GM19193 (cell line): ENCODE measurements around the gene BLOC1S6.
A peak's percentile ranks its signal among the peaks of the same experiment; 100 is the strongest.

Experiments
- POLR2A ChIP-seq: IDR thresholded peaks from 4 replicates; pipeline ENCODE4 v1.6.1; 2011; ENCODE audit not compliant: insufficient read depth, insufficient read length; ENCODE audit errors: extremely low read depth

Gene BLOC1S6

DNA sequence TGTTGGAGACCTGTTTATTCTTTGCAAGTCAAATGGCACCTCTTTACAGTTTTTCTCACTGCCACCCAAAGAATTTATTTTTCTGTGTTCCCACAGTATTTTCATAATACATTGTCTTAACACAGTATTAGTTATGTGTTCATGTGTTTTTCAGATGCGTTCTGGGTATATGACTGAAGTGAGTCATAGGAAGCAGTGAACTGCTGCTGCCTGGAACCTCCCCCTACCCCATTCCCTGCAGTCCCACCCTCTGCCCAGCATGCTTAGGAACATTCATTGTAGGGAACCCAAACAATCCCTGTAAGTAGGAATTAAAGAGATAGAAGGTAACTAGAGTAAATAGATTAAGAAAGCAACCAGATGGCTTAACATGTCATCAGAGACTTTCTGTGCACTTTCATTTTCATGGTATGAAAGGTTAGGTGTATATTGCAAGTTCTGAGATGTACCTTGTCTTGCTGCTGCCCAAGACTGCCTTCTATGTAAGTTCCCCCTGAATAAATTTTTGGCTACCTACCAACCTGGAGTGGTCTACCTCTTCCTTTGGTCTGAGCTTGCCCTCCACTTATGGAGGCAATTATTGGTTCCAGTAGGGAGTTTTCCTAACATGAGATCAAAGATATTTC lies 25.7 kb downstream of the BLOC1S6 start:
- TF ChIP-seq POLR2A = no peak

DNA sequence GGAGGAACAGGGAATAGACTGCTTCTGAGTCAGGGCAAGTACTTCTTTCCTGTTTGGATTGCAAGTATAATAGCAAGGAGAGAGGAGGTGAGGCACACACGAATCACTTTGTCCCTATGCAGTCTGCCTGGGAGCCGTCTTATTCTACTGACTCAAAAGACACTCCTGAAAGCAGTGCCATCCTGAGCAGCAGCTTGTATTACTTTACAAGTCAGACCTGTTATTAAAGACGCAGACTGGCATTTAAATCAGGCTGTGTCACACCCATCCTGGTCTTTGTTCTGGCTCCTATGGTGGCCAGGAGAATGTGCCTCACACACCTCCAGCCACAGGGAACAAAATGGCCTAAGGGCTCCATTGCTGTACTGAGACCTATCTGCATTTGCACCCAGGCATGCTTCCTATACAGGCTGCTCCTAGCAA lies 29.7 kb downstream of the BLOC1S6 start:
- no peak for TF ChIP-seq POLR2A

DNA sequence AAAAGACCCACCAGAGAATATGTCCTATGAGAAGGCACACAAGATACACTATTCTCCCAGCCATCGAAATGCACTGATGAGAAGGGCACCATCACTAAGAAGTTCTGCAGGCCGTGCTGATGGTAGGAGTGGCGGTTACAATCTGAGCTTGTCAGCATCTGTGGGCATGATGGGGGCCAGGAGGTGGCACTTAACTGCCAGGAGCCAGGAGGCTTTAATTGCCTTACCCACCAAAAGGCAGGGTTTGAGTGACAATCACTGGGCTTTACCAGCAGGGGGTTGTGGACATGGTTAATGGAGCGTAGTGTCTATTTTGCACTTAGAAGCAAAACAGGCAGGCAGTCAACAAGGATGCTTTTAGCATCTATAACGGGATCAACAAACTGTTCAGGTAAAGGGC lies 31.6 kb downstream of the BLOC1S6 start:
- TF ChIP-seq POLR2A = no peak

DNA sequence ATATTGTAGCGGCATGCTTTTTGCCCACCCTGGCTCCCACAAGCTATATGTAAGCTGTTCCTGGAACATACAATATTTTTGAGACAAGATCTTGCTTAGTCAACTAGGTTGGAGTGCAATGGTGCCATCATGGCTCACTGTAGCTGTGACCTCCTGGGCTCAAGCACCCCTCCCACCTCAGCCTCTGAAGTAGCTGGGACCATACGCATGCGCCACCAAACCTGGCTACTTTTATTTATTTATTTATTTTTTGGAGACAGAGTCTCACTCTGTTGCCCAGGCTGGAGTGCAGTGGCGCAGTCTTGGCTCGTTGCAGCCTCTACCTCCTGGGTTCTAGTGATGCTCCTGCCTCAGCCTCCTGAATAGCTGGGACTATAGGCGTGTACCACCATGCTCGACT lies 41.0 kb downstream of the BLOC1S6 start:
- no peak for TF ChIP-seq POLR2A

DNA sequence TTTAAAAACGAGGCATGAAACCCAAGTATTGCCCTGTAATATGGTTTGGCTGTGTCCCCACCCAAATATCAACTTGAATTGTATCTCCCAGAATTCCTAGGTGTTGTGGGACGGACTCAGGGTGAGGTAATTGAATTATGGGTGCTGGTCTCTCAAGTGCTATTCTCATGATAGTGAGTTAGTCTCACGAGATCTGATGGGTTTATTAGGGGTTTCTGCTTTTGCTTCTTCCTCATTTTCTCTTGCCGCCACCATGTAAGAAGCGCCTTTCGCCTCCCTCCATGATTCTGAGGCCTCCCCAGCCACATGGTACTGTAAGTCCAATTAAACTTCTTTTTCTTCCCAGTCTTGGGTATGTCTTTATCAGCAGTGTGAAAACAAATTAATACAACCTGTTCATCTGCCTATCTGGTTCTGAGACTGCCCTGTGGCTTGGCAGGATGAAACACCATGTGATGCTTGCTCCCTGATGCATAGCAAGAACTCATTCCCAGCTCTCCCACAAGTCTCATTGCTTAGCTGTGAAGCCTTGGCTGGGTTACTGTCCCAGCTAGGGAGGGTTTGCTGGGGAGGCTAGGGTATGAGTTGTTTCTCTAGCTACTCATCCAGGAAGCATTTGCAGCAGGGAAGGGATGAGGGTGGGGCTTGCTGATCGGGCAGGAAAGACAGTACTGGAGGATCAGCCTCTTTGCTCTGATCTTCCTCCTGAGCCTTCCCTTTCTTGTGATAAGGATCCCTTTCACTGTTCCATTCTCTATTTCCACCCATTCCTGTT lies 43.9 kb downstream of the BLOC1S6 start:
- TF ChIP-seq POLR2A = peak; percentile 26

DNA sequence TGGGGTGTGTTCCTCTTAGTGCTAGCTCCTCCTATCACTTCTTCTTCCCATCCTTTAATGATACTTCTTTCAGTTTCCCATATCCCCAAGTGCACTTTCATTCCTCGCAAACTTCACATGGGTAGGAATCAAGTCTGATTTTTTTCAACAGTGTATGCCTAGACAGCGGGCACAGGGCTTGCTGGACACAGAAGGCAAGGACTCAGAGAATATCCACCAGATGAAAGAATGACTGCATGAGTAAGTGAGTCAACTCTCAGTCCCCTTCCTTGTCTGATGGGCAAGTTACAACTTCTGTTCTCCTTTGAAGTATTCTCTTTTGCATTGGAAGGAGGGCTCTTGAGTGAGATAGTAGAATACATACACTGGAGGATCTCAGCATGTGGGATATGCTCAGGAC lies 44.6 kb downstream of the BLOC1S6 start:
- no peak for TF ChIP-seq POLR2A

DNA sequence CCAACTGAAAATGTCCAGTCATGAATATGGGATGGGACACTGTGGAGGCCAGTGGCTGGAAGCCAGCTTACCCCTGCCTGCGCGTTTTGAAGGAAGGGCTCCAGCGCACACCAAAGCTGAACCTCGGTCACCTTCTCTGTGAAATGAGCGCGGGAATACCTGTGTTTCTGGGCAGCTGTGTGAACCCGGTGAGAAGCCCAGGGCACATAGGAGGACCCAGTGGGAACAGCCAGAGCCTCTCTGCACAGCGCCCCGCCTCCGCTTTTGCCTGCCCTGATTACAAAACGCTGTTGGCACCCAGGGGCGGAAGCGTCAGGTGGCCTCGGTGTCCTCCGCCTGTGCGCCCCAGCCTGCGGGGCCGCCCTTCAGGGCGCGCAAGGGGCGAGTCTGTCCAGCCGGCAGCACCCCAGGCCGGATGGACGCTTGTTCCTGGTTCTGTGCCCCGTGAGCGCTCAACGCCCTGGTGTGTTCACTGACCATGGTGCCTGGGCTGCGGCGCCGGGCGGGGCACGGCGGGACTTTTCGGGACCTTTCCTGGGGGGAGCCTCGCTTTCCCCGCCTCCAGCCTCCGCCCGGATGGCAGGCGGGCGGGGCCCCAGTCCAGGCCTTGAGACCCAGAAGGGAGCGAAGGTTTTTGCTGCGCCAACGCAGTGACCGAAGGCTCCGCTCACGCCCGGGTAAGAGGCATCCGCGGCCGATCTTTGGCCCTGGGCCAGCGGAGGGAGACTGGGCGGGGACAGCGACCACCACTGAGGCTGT lies 47.4 kb downstream of the BLOC1S6 start, which contains the start of gene SQOR:
SQOR (plus strand) TSS at position 598 of the 759 bp plus-strand sequence. CDS start 23,895 bp downstream, outside the sequence.
- peak; percentile 83 for TF ChIP-seq POLR2A

DNA sequence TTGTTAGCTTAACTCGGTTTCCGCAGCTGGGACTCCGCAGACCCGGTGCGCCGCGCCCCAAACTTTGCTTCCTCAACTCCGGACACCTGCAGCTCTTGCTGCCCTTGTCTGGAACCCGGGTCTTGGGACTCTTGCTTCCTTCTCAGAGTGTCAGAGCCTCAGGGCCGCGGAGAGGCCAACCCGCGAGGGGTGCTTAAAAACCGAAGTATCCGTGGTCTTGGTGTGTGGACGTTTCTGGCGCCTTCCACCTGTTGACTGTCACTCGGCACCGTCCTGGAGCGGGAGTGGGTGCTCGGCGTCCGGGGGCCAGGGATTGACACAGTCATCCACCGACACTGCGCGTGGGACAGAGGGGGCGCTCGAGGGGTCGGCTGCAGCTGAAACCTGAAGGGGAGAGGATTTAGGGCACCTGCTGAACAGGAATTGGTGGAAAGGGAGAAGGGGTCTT lies 48.0 kb downstream of the BLOC1S6 start:
- TF ChIP-seq POLR2A = no peak

DNA sequence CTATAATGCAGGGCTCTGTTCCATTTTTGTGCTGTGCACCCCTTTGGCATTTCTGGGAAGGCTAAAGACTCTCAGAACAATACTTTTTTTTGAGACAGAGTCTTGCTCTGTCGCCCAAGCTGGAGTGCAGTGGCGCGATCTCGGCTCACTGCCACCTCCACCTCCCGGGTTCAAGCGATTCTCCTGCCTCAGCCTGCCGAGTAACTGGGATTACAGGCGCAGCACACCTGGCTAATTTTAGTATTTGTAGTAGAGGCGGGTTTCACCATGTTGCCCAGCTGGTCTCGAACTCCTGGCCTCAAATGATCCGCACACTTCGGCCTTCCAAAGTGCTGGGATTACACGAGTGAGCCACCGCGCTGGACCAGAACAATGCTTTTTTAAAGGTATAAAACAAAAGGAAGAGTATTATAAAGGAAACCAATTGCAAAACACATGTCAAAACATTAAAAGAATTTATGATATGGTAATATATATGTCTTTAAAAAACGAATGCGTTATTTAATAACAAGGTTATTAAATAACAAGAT lies 48.6 kb downstream of the BLOC1S6 start:
- no peak for TF ChIP-seq POLR2A

DNA sequence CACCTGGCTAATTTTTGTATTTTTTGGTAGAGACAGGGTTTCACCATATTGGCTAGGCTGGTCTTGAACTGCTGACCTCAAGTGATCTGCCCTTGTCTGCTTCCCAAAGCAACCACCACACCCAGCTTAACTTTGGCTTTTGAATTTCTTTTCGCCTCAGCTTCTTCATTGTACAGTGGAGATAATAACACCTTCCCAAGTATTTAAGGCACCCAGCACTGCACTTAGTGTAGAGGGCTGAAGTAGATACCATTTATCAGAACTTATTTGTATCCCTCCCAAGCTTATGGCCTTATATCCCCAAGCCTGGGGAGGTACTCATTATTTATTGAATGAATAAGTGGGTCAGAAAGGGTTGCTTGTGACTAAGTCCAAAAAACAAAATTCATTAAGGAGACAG lies 50.0 kb downstream of the BLOC1S6 start:
- TF ChIP-seq POLR2A = no peak

DNA sequence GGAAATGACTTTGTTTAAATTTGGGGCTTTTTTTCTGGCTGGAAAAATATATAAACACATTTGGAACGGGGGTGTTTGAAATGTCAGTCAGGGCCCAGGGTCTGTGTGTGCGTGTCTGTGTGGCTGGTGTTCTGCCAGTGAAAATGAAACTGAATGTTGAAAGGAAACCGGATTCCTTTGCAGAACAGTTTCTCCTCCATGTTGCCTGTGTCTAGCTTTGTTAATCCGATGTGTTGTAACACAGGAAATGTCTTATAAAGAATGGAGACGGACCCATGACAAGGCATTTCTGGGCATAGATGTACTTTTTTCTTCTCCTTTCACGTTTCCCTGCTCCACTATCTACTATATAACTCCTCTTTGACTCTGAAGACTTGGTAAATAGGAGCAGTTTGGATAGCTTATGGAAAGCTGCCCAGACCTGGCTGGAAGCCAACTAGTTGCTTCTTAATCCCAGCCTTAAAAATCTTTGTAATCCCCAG lies 50.4 kb downstream of the BLOC1S6 start:
- TF ChIP-seq POLR2A = peak; percentile 42

DNA sequence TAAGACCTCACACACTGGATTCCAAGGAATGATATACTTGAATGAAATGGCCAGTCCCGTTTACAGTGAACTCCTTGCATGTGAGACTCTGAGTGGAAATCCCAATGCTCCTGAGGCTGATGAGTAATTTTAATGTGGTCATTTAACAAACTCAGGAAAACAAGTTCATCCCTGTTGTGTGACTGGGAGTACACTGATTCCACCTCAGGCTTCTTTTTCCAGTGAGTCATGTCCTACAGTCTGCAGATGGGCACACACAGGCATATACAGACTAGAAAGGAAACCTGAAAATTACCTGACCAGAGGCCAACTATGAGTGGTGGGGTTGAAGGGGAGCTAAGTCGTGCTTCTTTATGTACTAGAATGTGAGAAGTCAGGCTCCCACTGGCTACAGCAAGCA lies 53.4 kb downstream of the BLOC1S6 start:
- no peak for TF ChIP-seq POLR2A

DNA sequence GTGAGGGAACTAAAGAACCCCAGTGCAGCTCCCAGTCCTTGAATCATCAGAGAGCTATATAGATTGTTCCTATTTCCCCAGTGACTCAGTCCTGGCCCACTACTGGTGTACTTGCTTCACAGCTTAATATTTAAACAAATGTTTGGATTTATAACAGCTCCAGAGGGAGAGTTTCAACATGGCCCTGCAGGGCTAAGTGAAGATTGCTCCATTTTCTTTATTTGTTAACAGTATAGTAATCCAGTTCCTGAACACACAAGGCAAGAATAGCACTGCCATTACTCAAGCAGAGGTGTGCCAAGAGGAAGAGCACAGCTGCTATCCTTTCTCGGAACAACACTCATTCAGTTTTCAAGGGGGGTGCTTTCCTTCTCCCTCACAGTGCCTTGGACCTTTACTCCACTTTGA lies 54.2 kb downstream of the BLOC1S6 start:
- TF ChIP-seq POLR2A = no peak

DNA sequence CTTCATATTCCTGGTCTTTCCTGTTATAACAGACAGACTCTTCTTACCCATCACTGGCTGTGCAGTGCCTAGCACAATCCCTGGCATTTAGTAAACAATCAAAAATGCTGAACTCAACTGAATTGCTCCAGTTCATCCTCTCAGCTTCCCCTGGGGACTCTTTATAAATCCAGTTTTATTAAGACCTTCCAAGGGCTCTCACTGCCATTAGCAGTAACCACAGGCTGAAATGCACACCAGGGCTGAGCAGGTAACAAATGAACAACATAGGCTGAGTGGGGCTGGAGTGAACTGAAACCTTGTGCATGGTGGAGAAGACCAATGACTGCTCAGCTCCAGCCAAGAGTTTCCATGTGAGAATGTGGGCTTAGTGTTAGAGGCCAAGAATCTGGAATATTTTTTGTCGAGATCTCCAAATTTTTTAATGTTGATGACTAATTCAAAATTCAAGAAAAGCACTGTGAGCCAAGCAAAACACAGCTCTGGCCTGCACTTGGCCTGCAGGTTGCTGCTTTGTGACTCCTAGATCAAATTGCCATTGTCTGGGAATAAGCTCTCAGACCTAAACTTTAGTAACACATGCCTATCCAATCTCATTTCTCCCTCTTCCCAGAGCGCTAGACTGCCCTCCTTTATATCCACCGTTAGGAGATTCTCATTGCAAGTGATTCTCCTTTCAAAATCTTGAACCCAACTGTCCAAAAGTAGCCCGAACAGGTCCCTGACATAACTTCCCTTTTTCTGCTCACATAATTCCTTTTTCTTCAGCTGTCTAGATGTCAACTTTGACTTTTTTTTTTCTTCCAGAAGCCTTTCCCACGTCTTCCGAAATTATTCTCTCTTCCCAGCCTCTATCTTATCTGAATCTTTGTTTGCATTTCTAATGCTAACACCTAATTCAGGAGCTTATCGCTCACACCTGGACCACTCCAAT lies 55.1 kb downstream of the BLOC1S6 start:
- no peak for TF ChIP-seq POLR2A
